SH-SY5Y (cell line): ENCODE data around the gene CCR8.

Source experiments
- GATA2 ChIP-seq: IDR thresholded peaks from 2 replicates; pipeline ENCODE4 v1.6.1; 2011; ENCODE audit warnings: mild to moderate bottlenecking, low read depth, low read length
- GATA3 ChIP-seq: IDR thresholded peaks from 2 replicates; pipeline ENCODE4 v1.6.1; 2011; ENCODE audit warnings: low read depth, mild to moderate bottlenecking, low read length, moderate library complexity

DNA sequence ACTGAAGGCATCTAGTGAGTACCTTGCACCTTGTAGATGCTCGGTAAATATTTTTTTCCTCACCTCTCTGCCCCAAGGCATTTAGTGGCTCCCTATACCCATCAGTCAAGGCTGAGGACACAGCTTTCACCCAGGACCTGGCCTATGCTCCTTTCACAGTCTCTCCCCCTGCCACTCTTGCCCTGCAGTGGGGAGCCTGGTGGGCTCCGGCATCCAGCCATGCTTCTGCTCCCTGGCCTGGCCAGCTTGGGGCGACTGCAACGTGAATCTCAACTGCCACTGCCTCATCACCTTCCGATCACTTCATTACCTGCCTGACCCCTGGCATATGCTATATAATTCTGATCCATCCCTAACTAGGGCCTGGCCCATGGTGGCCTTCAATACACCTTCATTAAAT lies 48.9 kb upstream of the CCR8 start:
- TF ChIP-seq GATA2: no peak
- TF ChIP-seq GATA3: no peak
